Neural progenitor cell (in vitro differentiated cells): ENCODE data around the gene ACVR1.

Experiments used
- EZH2phosphoT487 ChIP-seq: fragments of 200-600 bp; sonication (generic); IDR thresholded peaks from 2 replicates; pipeline ENCODE4 v1.6.1; 2017; ENCODE audit warnings: antibody characterized with exemption
- TF ChIP-seq, protein P1 (sequence below): fragments of 200-600 bp; sonication (generic); IDR thresholded peaks from 2 replicates; pipeline ENCODE4 v1.5.1; 2017; ENCODE audit warnings: antibody characterized with exemption, mild to moderate bottlenecking

GRCh38 chr2:157867703-157868102 is 8.4 kb downstream of the ACVR1 start:
- TF ChIP-seq, protein P1, sequence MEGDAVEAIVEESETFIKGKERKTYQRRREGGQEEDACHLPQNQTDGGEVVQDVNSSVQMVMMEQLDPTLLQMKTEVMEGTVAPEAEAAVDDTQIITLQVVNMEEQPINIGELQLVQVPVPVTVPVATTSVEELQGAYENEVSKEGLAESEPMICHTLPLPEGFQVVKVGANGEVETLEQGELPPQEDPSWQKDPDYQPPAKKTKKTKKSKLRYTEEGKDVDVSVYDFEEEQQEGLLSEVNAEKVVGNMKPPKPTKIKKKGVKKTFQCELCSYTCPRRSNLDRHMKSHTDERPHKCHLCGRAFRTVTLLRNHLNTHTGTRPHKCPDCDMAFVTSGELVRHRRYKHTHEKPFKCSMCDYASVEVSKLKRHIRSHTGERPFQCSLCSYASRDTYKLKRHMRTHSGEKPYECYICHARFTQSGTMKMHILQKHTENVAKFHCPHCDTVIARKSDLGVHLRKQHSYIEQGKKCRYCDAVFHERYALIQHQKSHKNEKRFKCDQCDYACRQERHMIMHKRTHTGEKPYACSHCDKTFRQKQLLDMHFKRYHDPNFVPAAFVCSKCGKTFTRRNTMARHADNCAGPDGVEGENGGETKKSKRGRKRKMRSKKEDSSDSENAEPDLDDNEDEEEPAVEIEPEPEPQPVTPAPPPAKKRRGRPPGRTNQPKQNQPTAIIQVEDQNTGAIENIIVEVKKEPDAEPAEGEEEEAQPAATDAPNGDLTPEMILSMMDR, result no peak
- TF ChIP-seq EZH2phosphoT487, result no peak
